ENCODE results near the gene RAB3C.
"Not testable (repeated sequence)": the region's sequence is repeated elsewhere in the genome, so short reads cannot be mapped to it uniquely, and the experiment has no call there.

Gene RAB3C

GRCh38 chr5:58565033-58565432 lies 17.8 kb upstream of the RAB3C start:
- no peaks in the 10 kb centered on the region for H3F3A ChIP-seq (ENCODE audit: low read depth)
- H3K4me1 ChIP-seq (ENCODE audit: insufficient read depth, low read length, poor library complexity, severe bottlenecking) = peaks cover 10% of the 10 kb centered on the region
- H4K20me1 ChIP-seq (ENCODE audit: insufficient read depth, low read length, poor library complexity, severe bottlenecking) = no peaks in the 10 kb centered on the region
- no peaks in the 10 kb centered on the region for H3K9me2 ChIP-seq (replicated peaks; ENCODE audit: low read depth, low read length)
- H3K4me2 ChIP-seq (ENCODE audit: low read depth, low read length, poor library complexity, severe bottlenecking) = no peak overlapping the region
- H3K9ac ChIP-seq (ENCODE audit: low read depth, low read length, poor library complexity, severe bottlenecking) = no peak overlapping the region
- no peaks in the 10 kb centered on the region for H3K27me3 ChIP-seq (ENCODE audit: insufficient read depth, low read length, poor library complexity, severe bottlenecking)
- H2AFZ ChIP-seq (ENCODE audit: low read length) = no peak overlapping the region
- H3K36me3 ChIP-seq (ENCODE audit: insufficient read depth, low read length) = no peaks in the 10 kb centered on the region
- H3K9me3 ChIP-seq (ENCODE audit: insufficient read depth, low read depth, low read length) = no peaks in the 10 kb centered on the region
- no peak overlapping the region for H3K4me3 ChIP-seq (ENCODE audit: low read length, poor library complexity, severe bottlenecking)
- TF ChIP-seq, protein P1, sequence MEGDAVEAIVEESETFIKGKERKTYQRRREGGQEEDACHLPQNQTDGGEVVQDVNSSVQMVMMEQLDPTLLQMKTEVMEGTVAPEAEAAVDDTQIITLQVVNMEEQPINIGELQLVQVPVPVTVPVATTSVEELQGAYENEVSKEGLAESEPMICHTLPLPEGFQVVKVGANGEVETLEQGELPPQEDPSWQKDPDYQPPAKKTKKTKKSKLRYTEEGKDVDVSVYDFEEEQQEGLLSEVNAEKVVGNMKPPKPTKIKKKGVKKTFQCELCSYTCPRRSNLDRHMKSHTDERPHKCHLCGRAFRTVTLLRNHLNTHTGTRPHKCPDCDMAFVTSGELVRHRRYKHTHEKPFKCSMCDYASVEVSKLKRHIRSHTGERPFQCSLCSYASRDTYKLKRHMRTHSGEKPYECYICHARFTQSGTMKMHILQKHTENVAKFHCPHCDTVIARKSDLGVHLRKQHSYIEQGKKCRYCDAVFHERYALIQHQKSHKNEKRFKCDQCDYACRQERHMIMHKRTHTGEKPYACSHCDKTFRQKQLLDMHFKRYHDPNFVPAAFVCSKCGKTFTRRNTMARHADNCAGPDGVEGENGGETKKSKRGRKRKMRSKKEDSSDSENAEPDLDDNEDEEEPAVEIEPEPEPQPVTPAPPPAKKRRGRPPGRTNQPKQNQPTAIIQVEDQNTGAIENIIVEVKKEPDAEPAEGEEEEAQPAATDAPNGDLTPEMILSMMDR (conservative IDR thresholded peaks at IDR 0.05; ENCODE audit: low read length) = no peak
- TF ChIP-seq EZH2phosphoT487 (IDR thresholded peaks at IDR 0.05; ENCODE audit: borderline replicate concordance) = no peak
- no peaks in the 10 kb centered on the region for H3K79me2 ChIP-seq (ENCODE audit: insufficient read depth, low read length)

DNA sequence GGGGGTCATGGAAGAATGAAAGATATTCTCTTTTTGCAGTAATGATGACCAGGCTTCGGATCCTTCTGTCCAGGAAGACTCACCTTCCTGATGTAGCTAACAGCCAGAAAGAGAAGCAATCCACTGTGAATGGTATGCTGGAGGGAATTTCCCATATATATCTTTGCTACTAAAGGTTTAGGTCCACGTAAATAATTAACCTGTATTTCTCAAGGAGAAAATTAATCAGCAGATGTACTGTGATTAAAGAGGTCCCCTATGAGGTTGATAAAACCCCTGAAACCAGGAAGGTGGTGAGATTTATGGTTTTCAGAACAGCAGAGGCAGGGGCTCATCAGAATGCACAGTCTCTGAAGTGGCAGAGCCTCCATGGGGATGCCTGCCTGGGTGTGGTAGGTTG lies 11.4 kb upstream of the RAB3C start:
- no peak overlapping the region for H2AFZ ChIP-seq (ENCODE audit: low read length)
- no peaks in the 10 kb centered on the region for H3K9me2 ChIP-seq (replicated peaks; ENCODE audit: low read depth, low read length)
- no peaks in the 10 kb centered on the region for H3K27me3 ChIP-seq (ENCODE audit: insufficient read depth, low read length, poor library complexity, severe bottlenecking)
- no peaks in the 10 kb centered on the region for H3K79me2 ChIP-seq (ENCODE audit: insufficient read depth, low read length)
- no peaks in the 10 kb centered on the region for H3K36me3 ChIP-seq (ENCODE audit: insufficient read depth, low read length)
- peaks cover 8% of the 10 kb centered on the region for H3K4me1 ChIP-seq (ENCODE audit: insufficient read depth, low read length, poor library complexity, severe bottlenecking)
- no peaks in the 10 kb centered on the region for H4K20me1 ChIP-seq (ENCODE audit: insufficient read depth, low read length, poor library complexity, severe bottlenecking)
- no peak overlapping the region for H3K4me3 ChIP-seq (ENCODE audit: low read length, poor library complexity, severe bottlenecking)
- no peaks in the 10 kb centered on the region for H3F3A ChIP-seq (ENCODE audit: low read depth)
- H3K9me3 ChIP-seq (ENCODE audit: insufficient read depth, low read depth, low read length) = no peaks in the 10 kb centered on the region
- H3K4me2 ChIP-seq (ENCODE audit: low read depth, low read length, poor library complexity, severe bottlenecking) = no peak overlapping the region
- no peak overlapping the region for H3K9ac ChIP-seq (ENCODE audit: low read depth, low read length, poor library complexity, severe bottlenecking)
- no peak for TF ChIP-seq EZH2phosphoT487 (IDR thresholded peaks at IDR 0.05; ENCODE audit: borderline replicate concordance)
- TF ChIP-seq, protein P1 (conservative IDR thresholded peaks at IDR 0.05; ENCODE audit: low read length) = no peak

DNA sequence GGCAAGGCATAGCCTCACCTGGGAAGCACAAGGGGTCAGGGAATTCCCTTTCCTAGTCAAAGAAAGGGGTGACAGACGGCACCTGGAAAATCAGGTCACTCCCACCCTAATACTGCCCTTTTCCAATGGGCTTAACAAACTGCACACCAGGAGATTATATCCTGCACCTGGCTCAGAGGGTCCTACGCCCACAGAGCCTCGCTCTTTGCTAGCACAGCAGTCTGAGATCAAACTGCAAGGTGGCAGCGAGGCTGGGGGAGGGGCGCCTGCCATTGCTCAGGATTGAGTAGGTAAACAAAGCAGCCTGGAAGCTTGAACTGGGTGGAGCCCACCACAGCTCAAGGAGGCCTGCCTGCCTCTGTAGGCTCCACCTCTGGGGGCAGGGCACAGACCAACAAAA lies 9.9 kb upstream of the RAB3C start:
- not testable (repeated sequence) for H3F3A ChIP-seq (ENCODE audit: low read depth); H3K9ac ChIP-seq (ENCODE audit: low read depth, low read length, poor library complexity, severe bottlenecking); H3K27me3 ChIP-seq (ENCODE audit: insufficient read depth, low read length, poor library complexity, severe bottlenecking); H3K9me3 ChIP-seq (ENCODE audit: insufficient read depth, low read depth, low read length); H3K79me2 ChIP-seq (ENCODE audit: insufficient read depth, low read length); H3K4me1 ChIP-seq (ENCODE audit: insufficient read depth, low read length, poor library complexity, severe bottlenecking); H4K20me1 ChIP-seq (ENCODE audit: insufficient read depth, low read length, poor library complexity, severe bottlenecking); H3K9me2 ChIP-seq (replicated peaks; ENCODE audit: low read depth, low read length); H3K36me3 ChIP-seq (ENCODE audit: insufficient read depth, low read length); H3K4me2 ChIP-seq (ENCODE audit: low read depth, low read length, poor library complexity, severe bottlenecking); H3K4me3 ChIP-seq (ENCODE audit: low read length, poor library complexity, severe bottlenecking); H2AFZ ChIP-seq (ENCODE audit: low read length)

DNA sequence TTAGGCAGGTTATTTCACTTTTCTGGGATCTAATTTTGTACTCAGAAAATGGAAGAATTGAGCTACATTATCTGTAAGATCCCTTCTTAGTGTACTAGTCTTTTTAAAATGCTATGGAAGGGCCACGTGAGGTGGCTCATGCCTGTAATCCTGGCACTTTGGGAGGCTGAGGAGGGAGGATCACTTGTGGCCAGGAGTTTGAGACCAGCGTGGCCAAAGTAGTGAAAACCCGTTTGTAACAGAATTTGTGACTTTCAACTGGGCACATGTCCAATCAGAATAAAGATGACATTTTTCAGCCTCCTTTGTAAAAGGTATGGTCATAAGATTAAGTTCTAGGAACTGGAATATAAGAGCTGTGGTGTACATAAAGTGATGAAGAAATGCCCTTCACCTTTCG lies 3.1 kb upstream of the RAB3C start:
- H3K9me2 ChIP-seq (replicated peaks; ENCODE audit: low read depth, low read length) = no peaks in the 10 kb centered on the region
- H2AFZ ChIP-seq (ENCODE audit: low read length) = no peak overlapping the region
- H3K4me2 ChIP-seq (ENCODE audit: low read depth, low read length, poor library complexity, severe bottlenecking) = no peak overlapping the region
- H4K20me1 ChIP-seq (ENCODE audit: insufficient read depth, low read length, poor library complexity, severe bottlenecking) = no peaks in the 10 kb centered on the region
- H3K79me2 ChIP-seq (ENCODE audit: insufficient read depth, low read length) = no peaks in the 10 kb centered on the region
- H3K4me1 ChIP-seq (ENCODE audit: insufficient read depth, low read length, poor library complexity, severe bottlenecking) = no peaks in the 10 kb centered on the region
- no peaks in the 10 kb centered on the region for H3K9me3 ChIP-seq (ENCODE audit: insufficient read depth, low read depth, low read length)
- no peak overlapping the region for H3K9ac ChIP-seq (ENCODE audit: low read depth, low read length, poor library complexity, severe bottlenecking)
- H3K4me3 ChIP-seq (ENCODE audit: low read length, poor library complexity, severe bottlenecking) = no peak overlapping the region
- H3K27me3 ChIP-seq (ENCODE audit: insufficient read depth, low read length, poor library complexity, severe bottlenecking) = no peaks in the 10 kb centered on the region
- no peaks in the 10 kb centered on the region for H3F3A ChIP-seq (ENCODE audit: low read depth)
- no peak for TF ChIP-seq EZH2phosphoT487 (IDR thresholded peaks at IDR 0.05; ENCODE audit: borderline replicate concordance)
- TF ChIP-seq, protein P1 (conservative IDR thresholded peaks at IDR 0.05; ENCODE audit: low read length) = no peak
- no peaks in the 10 kb centered on the region for H3K36me3 ChIP-seq (ENCODE audit: insufficient read depth, low read length)
